GM19351 (cell line): ENCODE results near the gene ZNF486.
"Not testable (repeated sequence)": the region's sequence is repeated elsewhere in the genome, so short reads cannot be mapped to it uniquely, and the experiment has no call there.

ENCODE experiments used
- ATAC-seq: cut with Tn5 transposase; IDR thresholded peaks from one replicate; pipeline ENCODE4 v1.9.1; 2021; ENCODE audit warnings: mild to moderate bottlenecking, moderate library complexity; ENCODE audit not compliant: unreplicated experiment

The ZNF486 gene

DNA sequence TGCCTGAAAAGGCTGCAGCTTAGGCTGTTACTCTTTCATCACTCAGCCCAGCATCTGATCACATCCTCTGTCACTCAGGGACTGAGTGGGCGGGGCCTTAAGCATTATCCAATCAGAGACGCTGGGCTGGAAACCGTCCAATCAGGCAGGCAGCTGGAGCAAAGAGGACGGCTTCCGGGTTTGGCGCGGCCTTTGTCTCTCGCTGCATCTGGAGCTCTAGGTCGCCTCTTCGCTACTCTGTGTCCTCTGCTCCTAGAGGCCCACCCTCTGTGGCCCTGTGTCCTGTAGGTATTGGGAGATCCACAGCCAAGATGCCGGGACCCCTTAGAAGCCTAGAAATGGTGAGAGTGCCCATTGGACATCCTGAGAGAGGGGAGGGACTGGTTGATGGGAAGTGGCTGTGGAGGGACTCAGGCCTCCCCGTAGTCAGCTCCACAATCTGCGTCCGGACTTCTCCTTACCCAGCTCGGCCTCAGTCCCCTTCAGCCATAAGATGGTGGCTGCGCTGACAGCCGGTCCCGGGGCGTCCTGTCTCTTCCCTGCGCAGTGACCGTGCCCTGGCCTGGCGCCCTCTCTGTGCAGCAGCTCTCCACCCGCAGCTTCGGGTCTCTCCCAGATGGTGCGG lies at the start of gene ZNF486:
ZNF486 (plus strand) TSS at position 195 of the 625 bp plus-strand sequence; CDS start at position 312, 117 bp downstream.
- ATAC-seq, result peak; percentile 88

GRCh38 chr19:20118064-20118839 lies 48.8 kb upstream of the ZNF486 start:
- ATAC-seq, result not testable (repeated sequence)

- no peak for ATAC-seq
Measured at GRCh38 chr19:20124879-20125278, 42.1 kb upstream of the ZNF486 start.

DNA sequence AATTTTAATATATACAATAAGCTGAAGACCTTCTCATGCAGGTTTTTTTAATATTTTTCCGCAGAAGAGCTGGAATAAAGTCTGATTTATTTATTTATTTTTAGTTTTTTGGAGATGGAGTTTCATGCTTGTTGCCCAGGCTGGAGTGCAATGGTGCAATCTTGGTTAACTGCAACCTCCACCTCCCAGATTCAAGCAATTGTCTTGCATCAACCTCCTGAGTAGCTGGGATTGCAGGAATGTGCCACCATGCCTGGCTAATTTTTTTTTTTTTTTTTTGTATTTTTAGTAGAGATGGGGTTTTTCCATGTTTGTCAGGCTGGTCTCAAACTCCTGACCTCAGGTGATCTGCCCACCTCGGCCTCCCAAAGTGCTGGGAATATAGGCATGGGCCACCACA lies 34.1 kb upstream of the ZNF486 start:
- ATAC-seq, result not testable (repeated sequence)

DNA sequence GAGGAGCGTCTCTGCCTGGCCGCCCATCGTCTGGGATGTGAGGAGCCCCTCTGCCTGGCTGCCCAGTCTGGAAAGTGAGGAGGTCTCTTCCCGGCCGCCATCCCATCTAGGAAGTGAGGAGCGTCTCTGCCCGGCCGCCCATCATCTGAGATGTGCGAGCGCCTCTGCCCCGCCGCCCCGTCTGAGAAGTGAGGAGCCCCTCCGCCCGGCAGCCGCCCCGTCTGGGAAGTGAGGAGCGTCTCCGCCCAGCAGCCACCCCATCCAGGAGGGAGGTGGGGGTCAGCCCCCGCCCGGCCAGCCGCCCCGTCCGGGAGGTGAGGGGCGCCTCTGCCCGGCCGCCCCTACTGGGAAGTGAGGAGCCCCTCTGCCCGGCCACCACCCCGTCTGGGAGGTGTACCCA lies 29.3 kb upstream of the ZNF486 start:
- not testable (repeated sequence) for ATAC-seq

GRCh38 chr19:20151617-20152145 lies 15.3 kb upstream of the ZNF486 start:
- ATAC-seq, result no peak

DNA sequence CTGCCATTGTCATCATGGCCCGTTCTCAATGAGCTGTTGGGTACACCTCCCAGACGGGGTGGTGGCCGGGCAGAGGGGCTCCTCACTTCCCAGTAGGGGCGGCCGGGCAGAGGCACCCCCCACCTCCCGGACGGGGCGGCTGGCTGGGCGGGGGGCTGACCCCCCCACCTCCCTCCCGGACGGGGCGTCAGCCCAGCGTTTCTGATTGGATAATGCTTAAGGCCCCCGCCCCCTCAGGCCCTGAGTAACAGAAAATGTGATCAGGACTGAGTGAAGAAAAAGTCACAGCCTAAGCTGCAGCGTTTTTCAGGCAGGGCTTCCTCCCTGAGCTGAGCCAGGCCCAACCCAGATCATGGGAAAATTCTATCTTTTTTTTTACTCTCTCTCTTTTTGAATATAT lies 14.5 kb upstream of the ZNF486 start:
- not testable (repeated sequence) for ATAC-seq

- ATAC-seq, result no peak
Measured at GRCh38 chr19:20153281-20153680, 13.7 kb upstream of the ZNF486 start.

DNA sequence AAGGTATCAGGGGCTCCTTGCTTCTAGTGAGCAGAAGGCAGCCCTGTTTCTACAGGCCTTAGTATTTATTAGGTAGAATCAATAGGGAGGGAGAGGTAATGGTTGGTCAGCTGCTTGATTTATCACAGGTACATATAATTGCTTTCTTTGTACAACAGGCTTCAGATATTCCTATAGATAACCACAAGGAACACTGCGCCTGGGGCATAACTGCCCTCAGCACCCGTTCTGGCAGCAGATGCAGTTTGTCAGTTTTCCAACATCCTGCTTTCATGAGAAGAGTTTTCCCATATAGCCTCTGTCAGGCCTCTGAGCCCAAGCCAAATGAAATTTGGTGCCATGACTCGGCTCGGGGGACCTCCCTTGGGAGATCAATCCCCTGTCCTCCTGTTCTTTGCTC lies 12.4 kb upstream of the ZNF486 start:
- no peak for ATAC-seq

DNA sequence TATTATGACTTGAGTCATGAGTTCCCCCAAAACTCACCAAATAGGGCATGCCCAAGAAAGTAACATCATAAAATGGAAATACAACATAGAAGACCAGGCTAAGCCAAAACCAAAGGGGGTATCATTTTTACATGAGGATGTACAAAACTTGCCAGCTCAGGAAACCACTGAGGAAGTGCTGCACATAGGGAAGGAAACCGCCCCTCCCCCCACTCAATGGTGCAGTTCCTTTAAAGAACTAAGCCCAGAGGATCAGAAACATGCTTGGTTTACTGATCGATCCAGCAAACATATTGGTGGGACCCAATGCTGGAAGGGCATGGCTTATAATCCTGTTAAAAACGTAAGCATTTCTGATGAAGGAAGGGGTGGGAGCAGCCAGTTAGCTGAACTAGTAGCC lies 4.2 kb upstream of the ZNF486 start:
- ATAC-seq, result no peak

DNA sequence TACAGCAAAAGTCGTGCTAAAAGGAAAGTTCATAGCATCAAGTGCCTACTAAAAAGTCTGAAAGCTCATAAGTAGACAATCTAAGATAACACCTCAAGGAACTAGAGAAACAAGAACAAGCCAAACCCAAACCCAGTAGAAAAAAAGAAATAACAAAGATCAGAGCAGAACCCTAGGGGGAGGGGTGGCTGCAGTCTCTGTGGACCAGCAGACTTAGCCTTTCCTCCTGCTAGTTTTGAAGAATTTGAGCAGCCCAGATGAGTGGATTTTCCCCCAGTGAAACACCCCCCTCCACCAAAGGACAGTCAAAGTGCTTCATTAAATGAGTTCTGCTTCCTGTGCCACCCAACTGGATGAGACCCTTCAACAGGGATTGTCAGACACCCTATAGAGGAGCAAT lies 2.6 kb upstream of the ZNF486 start:
- ATAC-seq, result no peak

GRCh38 chr19:20165971-20166592 lies 932 bp upstream of the ZNF486 start:
- no peak for ATAC-seq

DNA sequence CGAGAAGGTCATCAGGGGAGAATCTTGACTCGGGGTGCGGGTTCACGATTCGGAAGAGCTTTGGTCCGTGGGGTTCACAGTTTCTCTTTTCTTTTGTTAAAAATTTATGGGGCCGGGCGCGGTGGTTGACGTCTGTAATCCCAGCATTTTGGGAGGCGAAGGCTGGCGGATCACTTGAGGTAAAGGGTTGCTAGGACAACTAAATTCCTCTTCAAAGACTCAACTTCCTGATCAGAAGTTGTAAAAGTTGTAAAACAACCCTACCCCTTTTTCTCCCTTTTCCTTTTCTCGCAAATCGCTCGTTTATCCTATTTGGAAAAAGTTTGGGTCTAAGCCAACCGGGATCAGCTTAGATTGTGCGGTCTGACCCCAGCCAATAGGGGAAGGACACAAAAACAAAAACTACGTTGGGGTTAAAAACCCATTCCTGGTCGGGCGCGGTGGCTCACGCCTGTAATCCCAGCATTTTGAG lies 673 bp downstream of the ZNF486 start:
- no peak for ATAC-seq

DNA sequence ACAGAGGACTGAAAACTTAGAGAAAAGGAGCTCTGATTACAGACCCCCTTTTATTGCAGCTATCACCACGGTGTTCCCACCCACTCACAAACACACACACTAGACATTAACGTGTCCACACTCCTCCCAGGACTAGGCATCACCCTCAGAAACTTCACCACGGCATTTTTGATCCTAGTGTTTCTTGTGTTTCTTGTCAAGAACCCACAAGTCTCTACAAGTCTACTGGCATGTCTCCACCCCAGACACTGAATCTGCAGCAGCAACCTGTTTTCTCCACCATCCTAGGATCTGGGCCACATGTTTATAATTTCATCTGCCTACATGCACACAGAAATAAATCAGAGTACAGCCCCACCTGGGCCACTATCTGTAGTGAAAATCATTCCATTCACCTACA lies 4.3 kb downstream of the ZNF486 start:
- no peak for ATAC-seq

DNA sequence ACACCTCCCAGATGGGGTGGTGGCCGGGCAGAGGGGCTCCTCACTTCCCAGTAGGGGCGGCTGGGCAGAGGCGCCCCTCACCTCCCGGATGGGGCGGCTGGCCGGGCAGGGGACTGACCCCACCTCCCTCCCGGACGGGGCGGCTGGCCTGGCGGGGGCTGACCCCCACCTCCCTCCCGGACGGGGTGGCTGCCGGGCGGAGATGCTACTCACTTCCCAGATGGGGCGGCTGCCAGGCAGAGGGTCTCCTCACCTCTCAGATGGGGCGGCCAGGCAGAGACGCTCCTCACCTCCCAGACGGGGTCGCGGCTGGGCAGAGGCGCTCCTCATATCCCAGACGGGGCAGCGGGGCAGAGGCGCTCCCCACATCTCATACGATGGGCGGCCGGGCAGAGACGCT lies 8.8 kb downstream of the ZNF486 start:
- ATAC-seq, result not testable (repeated sequence)

- ATAC-seq, result not testable (repeated sequence)
Measured at GRCh38 chr19:20179956-20180355, 12.9 kb downstream of the ZNF486 start.

DNA sequence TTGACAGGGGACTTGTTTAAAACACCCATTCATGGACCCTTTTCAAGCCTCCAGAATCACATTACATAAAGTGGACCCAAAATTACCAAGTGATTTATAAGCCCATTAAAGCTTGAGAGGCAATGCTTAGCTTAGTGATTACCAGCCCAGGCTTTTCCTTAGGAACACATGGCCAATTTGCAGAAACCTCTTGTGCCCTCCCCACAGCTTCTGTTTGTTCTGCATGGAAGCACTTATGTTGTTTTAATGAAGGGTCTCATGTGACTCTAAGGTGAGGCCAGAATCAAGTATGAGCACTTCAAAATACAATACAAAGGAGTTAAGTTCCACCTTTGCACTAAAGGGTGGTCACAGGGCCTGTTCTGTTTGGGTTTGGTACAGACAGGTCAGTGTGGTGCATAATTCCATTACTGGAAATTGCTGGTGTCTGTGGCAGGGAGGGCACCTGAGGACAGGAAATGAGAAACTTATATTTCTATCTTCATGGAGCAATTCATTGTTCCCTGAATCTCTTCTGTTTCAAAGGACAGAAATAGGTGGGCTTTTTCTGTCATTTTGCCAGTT lies 15.3 kb downstream of the ZNF486 start:
- no peak for ATAC-seq

GRCh38 chr19:20186174-20186573 lies 19.2 kb downstream of the ZNF486 start:
- ATAC-seq, result no peak

GRCh38 chr19:20197747-20198146 lies 30.7 kb downstream of the ZNF486 start:
- no peak for ATAC-seq

- ATAC-seq, result no peak
Measured at GRCh38 chr19:20209051-20209450, 42.0 kb downstream of the ZNF486 start.

DNA sequence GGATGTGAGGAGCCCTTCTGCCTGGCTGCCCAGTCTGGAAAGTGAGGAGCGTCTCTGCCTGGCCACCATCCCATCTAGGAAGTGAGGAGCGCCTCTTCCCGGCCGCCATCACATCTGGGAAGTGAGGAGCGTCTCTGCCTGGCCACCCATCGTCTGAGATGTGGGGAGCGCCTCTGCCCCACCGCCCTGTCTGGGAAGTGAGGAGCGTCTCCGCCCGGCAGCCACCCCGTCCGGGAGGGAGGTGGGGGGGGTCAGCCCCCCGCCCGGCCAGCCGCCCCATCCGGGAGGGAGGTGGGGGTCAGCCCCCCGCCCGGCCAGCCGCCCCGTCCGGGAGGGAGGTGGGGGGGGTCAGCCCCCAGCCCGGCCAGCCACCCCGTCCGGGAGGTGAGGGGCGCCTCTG lies 47.4 kb downstream of the ZNF486 start:
- ATAC-seq, result not testable (repeated sequence)
